Left lung (tissue), 10 donors: ENCODE results near the gene ZNF853. TPM values are rescaled to one million over a fixed set of nuclear protein-coding genes. Genes with fewer than 3 reads are reported as not detected.
A peak's percentile ranks its signal among the peaks of the same experiment; 100 is the strongest.

Experiments
- ATAC-seq: fragments of 200-7000 bp; cut with Tn5 transposase; one replicate; pipeline ENCODE4 v1.9.1; 2020; ENCODE audit warnings: moderate library complexity
- DNase-seq, 4 donors: peaks; one replicate each; pipeline ENCODE4 v3.0.0-alpha.2; 2013 to 2020
- H3K27ac ChIP-seq, 2 donors: fragments of 200-600 bp; sonication (generic) in 1 of 2; one replicate each; pipeline versions ENCODE4 v1.5.0 to v1.8.0; 2020 to 2021
- H3K27me3 ChIP-seq, 2 donors: fragments of 200-600 bp; sonication (generic) in 1 of 2; one replicate each; pipeline versions ENCODE4 v1.5.0 to v1.8.0; 2020 to 2021
- H3K36me3 ChIP-seq, 2 donors: fragments of 200-600 bp; sonication (generic) in 1 of 2; one replicate each; pipeline versions ENCODE4 v1.5.0 to v1.8.0; 2020 to 2021
- H3K4me1 ChIP-seq, 2 donors: fragments of 200-600 bp; one replicate each; pipeline ENCODE4 v1.8.0; 2021
- H3K4me3 ChIP-seq, 2 donors: fragments of 200-600 bp; sonication (generic) in 1 of 2; one replicate each; pipeline versions ENCODE4 v1.5.0 to v1.8.0; 2020 to 2021; ENCODE audit warnings: mild to moderate bottlenecking in 1 of 2
- H3K9me3 ChIP-seq, 2 donors: fragments of 200-600 bp; sonication (generic) in 1 of 2; one replicate each; pipeline versions ENCODE4 v1.5.0 to v1.8.0; 2020 to 2021
- CTCF ChIP-seq, 2 donors: fragments of 200-600 bp; sonication (generic) in 1 of 2; IDR thresholded peaks; one replicate each; pipeline versions ENCODE4 v1.5.0 to v1.8.0; 2021; ENCODE audit warnings: antibody characterized with exemption in 2 of 2
- intact Hi-C, 2 donors: fragments of 100-400 bp; cut with DNase I; formaldehyde crosslinking; loops; one replicate each; pipeline versions ENCODE4 v1.11.2 to v1.14.2; 2022
- polyA plus RNA-seq, 6 donors: library from polyadenylated mRNA; unstranded; fragments of 120-200 nt; gene quantifications; one replicate each; pipeline ENCODE4 v1.2.1, GENCODE V29; 2013; ENCODE audit not compliant: insufficient read length in 6 of 6
- total RNA-seq, 2 donors: library from RNA; stranded (reverse); fragmentation: NEBNext Ultra II Directional; extraction: Animal tissue kit (Norgen Biotek cat#: 25700); gene quantifications; one replicate each; pipeline ENCODE4 v1.2.1, GENCODE V29; 2021
- donor health status: DM: no; HTN: yes; CAD: no.
- donor health status: DM: no; HTN: no; CAD: no.

ZNF853 gene
- total and polyA plus RNA-seq, 8 donors, result 3.4 to 17.5 (median 14.1) TPM

GRCh38 chr7:6647080-6647479, 31.7 kb downstream of the ZNF853 start:
- H3K4me3 ChIP-seq, result no peak overlapping the region
- no peak for DNase-seq
- H3K9me3 ChIP-seq, result peaks cover 0 to 21% of the 10 kb centered on the region in 2 donors
- ATAC-seq, result no peak
- TF ChIP-seq CTCF (IDR thresholded peaks at IDR 0.05), result no peak
- no peak overlapping the region for H3K27ac ChIP-seq
- intact Hi-C loops, result no loop called here
- no peaks in the 10 kb centered on the region for H3K4me1 ChIP-seq
- peaks cover 0 to 100% of the 10 kb centered on the region in 2 donors for H3K36me3 ChIP-seq
- no peaks in the 10 kb centered on the region for H3K27me3 ChIP-seq

GRCh38 chr7:6647541-6647940, 32.1 kb downstream of the ZNF853 start:
- intact Hi-C loops, result no loop called here
- no peak for TF ChIP-seq CTCF (IDR thresholded peaks at IDR 0.05)
- no peaks in the 10 kb centered on the region for H3K4me1 ChIP-seq
- H3K4me3 ChIP-seq, result no peak overlapping the region
- H3K9me3 ChIP-seq, result peaks cover 0 to 25% of the 10 kb centered on the region in 2 donors
- no peaks in the 10 kb centered on the region for H3K27me3 ChIP-seq
- H3K27ac ChIP-seq, result no peak overlapping the region
- no peak for ATAC-seq
- DNase-seq, result peak in 1 of 4 donors; percentile 65
- H3K36me3 ChIP-seq, result peaks cover 0 to 100% of the 10 kb centered on the region in 2 donors

GRCh38 chr7:6648066-6648814, 32.8 kb downstream of the ZNF853 start:
- peaks cover 0 to 100% of the 10 kb centered on the region in 2 donors for H3K36me3 ChIP-seq
- ATAC-seq, result no peak
- DNase-seq, result peak in 1 of 4 donors; percentile 72

GRCh38 chr7:6648815-6649104, 33.4 kb downstream of the ZNF853 start:
- H3K36me3 ChIP-seq, result peaks cover 0 to 100% of the 10 kb centered on the region in 2 donors

More at GRCh38 chr7:6648066-6648814, 32.8 kb downstream of the ZNF853 start:
- no peak for TF ChIP-seq CTCF (IDR thresholded peaks at IDR 0.05)
- H3K9me3 ChIP-seq, result peaks cover 0 to 28% of the 10 kb centered on the region in 2 donors
- H3K27me3 ChIP-seq, result no peaks in the 10 kb centered on the region
- no peaks in the 10 kb centered on the region for H3K4me1 ChIP-seq
- intact Hi-C loops, result no loop called here
- H3K27ac ChIP-seq, result no peak overlapping the region
- no peak overlapping the region for H3K4me3 ChIP-seq

More at GRCh38 chr7:6648815-6649104, 33.4 kb downstream of the ZNF853 start:
- TF ChIP-seq CTCF (IDR thresholded peaks at IDR 0.05), result no peak
- no peaks in the 10 kb centered on the region for H3K27me3 ChIP-seq
- H3K4me1 ChIP-seq, result no peaks in the 10 kb centered on the region
- no peak overlapping the region for H3K27ac ChIP-seq
- no peak for ATAC-seq
- peaks cover 0 to 28% of the 10 kb centered on the region in 2 donors for H3K9me3 ChIP-seq
- H3K4me3 ChIP-seq, result no peak overlapping the region
- DNase-seq, result peak in 1 of 4 donors; percentile 43
- intact Hi-C loops, result no loop called here
